GM21367 (cell line): ENCODE data around the gene NFX1.
"Not testable (repeated sequence)": the region's sequence is repeated elsewhere in the genome, so short reads cannot be mapped to it uniquely, and the experiment has no call there.

Source experiments
- ATAC-seq: cut with Tn5 transposase; IDR thresholded peaks from one replicate; pipeline ENCODE4 v1.9.1; 2021; ENCODE audit not compliant: unreplicated experiment

Gene NFX1

GRCh38 chr9:33351547-33351946 lies 61.2 kb downstream of the NFX1 start:
- no peak for ATAC-seq

GRCh38 chr9:33354651-33355211 lies 64.4 kb downstream of the NFX1 start:
- ATAC-seq, result no peak

GRCh38 chr9:33355933-33356332 lies 65.6 kb downstream of the NFX1 start:
- no peak for ATAC-seq

GRCh38 chr9:33358641-33359040 lies 68.3 kb downstream of the NFX1 start:
- not testable (repeated sequence) for ATAC-seq

- ATAC-seq, result no peak
Measured at GRCh38 chr9:33364127-33364526, 73.8 kb downstream of the NFX1 start.

- ATAC-seq, result not testable (repeated sequence)
Measured at GRCh38 chr9:33364814-33365213, 74.5 kb downstream of the NFX1 start.

- ATAC-seq, result no peak
Measured at GRCh38 chr9:33366979-33367480, 76.7 kb downstream of the NFX1 start.

GRCh38 chr9:33372900-33373299 lies 82.6 kb downstream of the NFX1 start:
- no peak for ATAC-seq

- ATAC-seq, result no peak
Measured at GRCh38 chr9:33374190-33374589, 83.9 kb downstream of the NFX1 start.

GRCh38 chr9:33374634-33375237 lies 84.4 kb downstream of the NFX1 start:
- ATAC-seq, result no peak

- no peak for ATAC-seq
Measured at GRCh38 chr9:33375238-33375840, 85.0 kb downstream of the NFX1 start.

- no peak for ATAC-seq
Measured at GRCh38 chr9:33375841-33376321, 85.6 kb downstream of the NFX1 start.

- ATAC-seq, result no peak
Measured at GRCh38 chr9:33377089-33377715, 86.9 kb downstream of the NFX1 start.

- ATAC-seq, result no peak
Measured at GRCh38 chr9:33378121-33378795, 87.9 kb downstream of the NFX1 start.

GRCh38 chr9:33379666-33380389 lies 89.5 kb downstream of the NFX1 start:
- no peak for ATAC-seq

GRCh38 chr9:33380390-33381094 lies 90.2 kb downstream of the NFX1 start:
- no peak for ATAC-seq

GRCh38 chr9:33381231-33381791 lies 91.0 kb downstream of the NFX1 start:
- no peak for ATAC-seq

GRCh38 chr9:33382397-33382796 lies 92.1 kb downstream of the NFX1 start:
- ATAC-seq, result not testable (repeated sequence)

- ATAC-seq, result not testable (repeated sequence)
Measured at GRCh38 chr9:33383396-33383795, 93.1 kb downstream of the NFX1 start.

GRCh38 chr9:33385536-33385935 lies 95.2 kb downstream of the NFX1 start:
- ATAC-seq, result not testable (repeated sequence)
